IMR-90 (cell line): Measurements from ENCODE around the gene TSC2.
"Not testable (repeated sequence)": the region's sequence is repeated elsewhere in the genome, so short reads cannot be mapped to it uniquely, and the experiment has no call there.

Experiments
- CHD1 ChIP-seq: IDR thresholded peaks from 2 replicates; pipeline ENCODE4 v1.6.1; 2012; ENCODE audit warnings: low read depth, low read length, improper control_type of control experiment
- MAFK ChIP-seq: IDR thresholded peaks from 2 replicates; pipeline ENCODE4 v1.6.1; 2012; ENCODE audit warnings: low read depth, low read length, improper control_type of control experiment
- POLR2A ChIP-seq: IDR thresholded peaks from 2 replicates; pipeline ENCODE4 v1.6.1; 2012; ENCODE audit warnings: mild to moderate bottlenecking, low read depth, low read length
- RAD21 ChIP-seq: IDR thresholded peaks from 2 replicates; pipeline ENCODE4 v1.6.1; 2012; ENCODE audit warnings: low read length, improper control_type of control experiment
- RFX5 ChIP-seq: IDR thresholded peaks from 2 replicates; pipeline ENCODE4 v1.8.0; 2012; ENCODE audit warnings: low read depth, mild to moderate bottlenecking, low read length, moderate library complexity
- SMC3 ChIP-seq: fragments of 150-350 bp; IDR thresholded peaks from 2 replicates; pipeline ENCODE4 v1.6.1; 2016; ENCODE audit warnings: low read depth, mild to moderate bottlenecking, antibody characterized with exemption, low read length, moderate library complexity
- TF ChIP-seq, protein P1 (sequence below): conservative IDR thresholded peaks from 2 replicates; pipeline ENCODE4 v1.5.1; 2012; ENCODE audit warnings: mild to moderate bottlenecking, low read depth, low read length, improper control_type of control experiment
- TF ChIP-seq, protein P2 (sequence below): fragments of 150-350 bp; IDR thresholded peaks from 2 replicates; pipeline ENCODE4 v1.6.1; 2017; ENCODE audit warnings: mild to moderate bottlenecking, antibody characterized with exemption, low read length, low read depth

DNA sequence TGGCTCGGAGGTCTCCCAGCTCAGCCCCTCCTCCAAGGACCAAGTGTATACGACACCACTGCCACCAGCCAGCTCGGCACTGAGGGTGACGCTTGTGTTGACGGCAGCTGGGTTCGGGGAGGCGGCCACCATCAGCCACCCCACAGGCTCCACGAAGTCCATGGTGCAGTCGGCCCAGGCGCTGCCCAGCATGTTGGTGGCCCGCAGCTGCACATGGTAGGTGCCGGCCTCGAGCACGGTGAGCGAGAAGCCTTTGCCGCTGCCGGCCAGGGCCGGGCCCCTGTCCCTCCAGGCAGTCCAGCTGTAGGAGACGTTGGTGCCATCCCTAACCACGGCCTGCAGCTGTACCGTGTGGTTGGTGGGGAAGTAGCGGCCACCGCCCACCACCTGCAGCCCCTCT lies 62.1 kb downstream of the TSC2 start:
- TF ChIP-seq POLR2A, CHD1, SMC3, MAFK, RAD21, RFX5: not testable (repeated sequence)
- TF ChIP-seq, protein P1, sequence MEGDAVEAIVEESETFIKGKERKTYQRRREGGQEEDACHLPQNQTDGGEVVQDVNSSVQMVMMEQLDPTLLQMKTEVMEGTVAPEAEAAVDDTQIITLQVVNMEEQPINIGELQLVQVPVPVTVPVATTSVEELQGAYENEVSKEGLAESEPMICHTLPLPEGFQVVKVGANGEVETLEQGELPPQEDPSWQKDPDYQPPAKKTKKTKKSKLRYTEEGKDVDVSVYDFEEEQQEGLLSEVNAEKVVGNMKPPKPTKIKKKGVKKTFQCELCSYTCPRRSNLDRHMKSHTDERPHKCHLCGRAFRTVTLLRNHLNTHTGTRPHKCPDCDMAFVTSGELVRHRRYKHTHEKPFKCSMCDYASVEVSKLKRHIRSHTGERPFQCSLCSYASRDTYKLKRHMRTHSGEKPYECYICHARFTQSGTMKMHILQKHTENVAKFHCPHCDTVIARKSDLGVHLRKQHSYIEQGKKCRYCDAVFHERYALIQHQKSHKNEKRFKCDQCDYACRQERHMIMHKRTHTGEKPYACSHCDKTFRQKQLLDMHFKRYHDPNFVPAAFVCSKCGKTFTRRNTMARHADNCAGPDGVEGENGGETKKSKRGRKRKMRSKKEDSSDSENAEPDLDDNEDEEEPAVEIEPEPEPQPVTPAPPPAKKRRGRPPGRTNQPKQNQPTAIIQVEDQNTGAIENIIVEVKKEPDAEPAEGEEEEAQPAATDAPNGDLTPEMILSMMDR, result not testable (repeated sequence)
- TF ChIP-seq, protein P2, sequence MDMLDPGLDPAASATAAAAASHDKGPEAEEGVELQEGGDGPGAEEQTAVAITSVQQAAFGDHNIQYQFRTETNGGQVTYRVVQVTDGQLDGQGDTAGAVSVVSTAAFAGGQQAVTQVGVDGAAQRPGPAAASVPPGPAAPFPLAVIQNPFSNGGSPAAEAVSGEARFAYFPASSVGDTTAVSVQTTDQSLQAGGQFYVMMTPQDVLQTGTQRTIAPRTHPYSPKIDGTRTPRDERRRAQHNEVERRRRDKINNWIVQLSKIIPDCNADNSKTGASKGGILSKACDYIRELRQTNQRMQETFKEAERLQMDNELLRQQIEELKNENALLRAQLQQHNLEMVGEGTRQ, result not testable (repeated sequence)
